Measurements from ENCODE around the gene PACSIN1. TPM values are rescaled to one million over a fixed set of nuclear protein-coding genes. Genes with fewer than 3 reads are reported as not detected.

PACSIN1 gene
- total RNA-seq, 1 experiment from 2014 or later, result 7.0 TPM

GRCh38 chr6:34517966-34518365 lies 52.1 kb downstream of the PACSIN1 start:
- Histone ChIP-seq H3K27ac (ENCODE audit: insufficient read length, low read depth, low read length) (no peak overlapping the region), H2BK12ac (ENCODE audit: insufficient read length, low read depth, low read length) (no peak overlapping the region), H2BK120ac (ENCODE audit: low read depth, low read length, poor library complexity, severe bottlenecking) (no peak overlapping the region), H3K27me3 (ENCODE audit: insufficient read depth, low read length) (no peaks in the 10 kb centered on the region), H3K79me2 (ENCODE audit: insufficient read depth, low read length) (no peaks in the 10 kb centered on the region), H3K14ac (ENCODE audit: insufficient read depth, low read length) (no peak overlapping the region), H3K9ac (ENCODE audit: extremely low read depth, insufficient read length, low read length) (no peak overlapping the region), H2AK5ac (ENCODE audit: insufficient read length, low read length) (no peak overlapping the region), H2BK20ac (ENCODE audit: low read depth, low read length, poor library complexity, severe bottlenecking) (no peak overlapping the region), H3K18ac (ENCODE audit: insufficient read length, low read depth, low read length) (no peak overlapping the region), H3K56ac (ENCODE audit: insufficient read length, low read depth, low read length) (no peak overlapping the region), H4K20me1 (ENCODE audit: control insufficient read depth, insufficient read depth, insufficient read length) (no peaks in the 10 kb centered on the region), H3K4me1 (ENCODE audit: insufficient read depth, low read length) (peaks cover 1% of the 10 kb centered on the region; the same call in 1 of the 2 replicates), H2BK5ac (ENCODE audit: insufficient read length, low read length) (no peak overlapping the region), H3K4me2 (ENCODE audit: insufficient read depth, insufficient read length, low read length) (no peak overlapping the region), H2AFZ (ENCODE audit: low read length) (no peak overlapping the region), H3K23me2 (ENCODE audit: insufficient read length, low read depth, low read length, poor library complexity, severe bottlenecking) (peaks cover 9% of the 10 kb centered on the region), H4K5ac (ENCODE audit: insufficient read length, low read depth, low read length) (no peak overlapping the region), H2BK15ac (ENCODE audit: low read depth, low read length) (no peak overlapping the region), H3K9me3 (ENCODE audit: control insufficient read depth, low read depth, low read length) (no peaks in the 10 kb centered on the region), H3K4ac (ENCODE audit: low read depth, low read length) (no peak overlapping the region), H4K8ac (replicated peaks; ENCODE audit: insufficient read length, low read depth, low read length) (no peak overlapping the region), H3T11ph (ENCODE audit: low read length) (no peak overlapping the region), H3K79me1 (ENCODE audit: insufficient read depth, low read depth, low read length, poor library complexity, severe bottlenecking) (no peaks in the 10 kb centered on the region), H3K23ac (ENCODE audit: insufficient read length, low read depth, low read length) (no peak overlapping the region), H4K91ac (ENCODE audit: insufficient read length, low read depth, low read length) (no peak overlapping the region)
- no peaks in the 10 kb centered on the region for H3K9me3 Mint-ChIP-seq
- H3K36me3 Mint-ChIP-seq (ENCODE audit: insufficient read depth in 1 of 3, low read depth in 3 of 3), result no peaks in the 10 kb centered on the region
- H3K4me3 Mint-ChIP-seq, result no peak overlapping the region
- H3K4me1 Mint-ChIP-seq, result peaks cover 23 to 41% of the 10 kb centered on the region in 2 experiments
- WGBS (ENCODE audit: extremely low coverage, insufficient read length, low lambda C conversion rate), result no CpG with 5 or more reads among the region's 8 CpGs
- no peak overlapping the region for H3K27ac Mint-ChIP-seq
- H3K27me3 Mint-ChIP-seq (ENCODE audit: low read depth), result peaks cover 19% of the 10 kb centered on the region
- TF ChIP-seq CTCF (conservative IDR thresholded peaks at IDR 0.05), result no peak
- DNase-seq, result no peak
